ENCODE measurements around the gene CAMTA1.
A peak's percentile ranks its signal among the peaks of the same experiment; 100 is the strongest.
"Not testable (repeated sequence)": the region's sequence is repeated elsewhere in the genome, so short reads cannot be mapped to it uniquely, and the experiment has no call there.

The CAMTA1 gene

GRCh38 chr1:7703321-7704213 is 918.3 kb downstream of the CAMTA1 start:
- DNase-seq (ENCODE audit: low read depth) = no peak
- no peak for TF ChIP-seq CTCF (conservative IDR thresholded peaks at IDR 0.05; ENCODE audit: low read length)
- no peak overlapping the region for H3K4me3 ChIP-seq (ENCODE audit: low read length)

GRCh38 chr1:7704214-7705047 is 919.2 kb downstream of the CAMTA1 start:
- TF ChIP-seq CTCF (conservative IDR thresholded peaks at IDR 0.05; ENCODE audit: low read length) = no peak
- peak; percentile 76 for DNase-seq (ENCODE audit: low read depth)
- H3K4me3 ChIP-seq (ENCODE audit: low read length) = no peak overlapping the region

GRCh38 chr1:7705048-7705907 is 920.0 kb downstream of the CAMTA1 start:
- H3K4me3 ChIP-seq (ENCODE audit: low read length) = no peak overlapping the region
- DNase-seq (ENCODE audit: low read depth) = no peak
- TF ChIP-seq CTCF (conservative IDR thresholded peaks at IDR 0.05; ENCODE audit: low read length) = no peak

GRCh38 chr1:7705908-7706216 is 920.6 kb downstream of the CAMTA1 start:
- DNase-seq (ENCODE audit: low read depth) = no peak
- no peak for TF ChIP-seq CTCF (conservative IDR thresholded peaks at IDR 0.05; ENCODE audit: low read length)
- no peak overlapping the region for H3K4me3 ChIP-seq (ENCODE audit: low read length)

- no peak for DNase-seq (ENCODE audit: low read depth)
- no peak for TF ChIP-seq CTCF (conservative IDR thresholded peaks at IDR 0.05; ENCODE audit: low read length)
- no peak overlapping the region for H3K4me3 ChIP-seq (ENCODE audit: low read length)
Observed at GRCh38 chr1:7707527-7707926, 922.3 kb downstream of the CAMTA1 start.

- not testable (repeated sequence) for DNase-seq (ENCODE audit: low read depth); H3K4me3 ChIP-seq (ENCODE audit: low read length)
Observed at GRCh38 chr1:7708065-7708464, 922.8 kb downstream of the CAMTA1 start.

GRCh38 chr1:7710859-7711258 is 925.6 kb downstream of the CAMTA1 start:
- H3K4me3 ChIP-seq (ENCODE audit: low read length) = no peak overlapping the region
- DNase-seq (ENCODE audit: low read depth) = no peak
- no peak for TF ChIP-seq CTCF (conservative IDR thresholded peaks at IDR 0.05; ENCODE audit: low read length)
